Rectal smooth muscle tissue (tissue), 1 donor: ENCODE measurements around the gene ZBTB44.

Experiments used
- H3K27ac ChIP-seq: one replicate; pipeline ENCODE4 v1.7.0; 2013; ENCODE audit warnings: low read depth, low read length, inconsistent platforms
- H3K27me3 ChIP-seq: one replicate; pipeline ENCODE4 v1.7.0; 2013; ENCODE audit warnings: low read length; ENCODE audit not compliant: control insufficient read depth, insufficient read depth
- H3K36me3 ChIP-seq: one replicate; pipeline ENCODE4 v1.7.0; 2013; ENCODE audit warnings: low read length; ENCODE audit not compliant: control insufficient read depth, insufficient read depth
- H3K4me1 ChIP-seq: one replicate; pipeline ENCODE4 v1.7.0; 2013; ENCODE audit warnings: low read length; ENCODE audit not compliant: control insufficient read depth, insufficient read depth
- H3K4me3 ChIP-seq: one replicate; pipeline ENCODE4 v1.7.0; 2013; ENCODE audit warnings: low read length
- H3K9ac ChIP-seq: one replicate; pipeline ENCODE4 v1.7.0; 2013; ENCODE audit warnings: low read length

The ZBTB44 gene

GRCh38 chr11:130325691-130326090 lies 11.0 kb upstream of the ZBTB44 start:
- H3K36me3 ChIP-seq = no peaks in the 10 kb centered on the region
- no peak overlapping the region for H3K27ac ChIP-seq
- H3K9ac ChIP-seq = no peak overlapping the region
- no peaks in the 10 kb centered on the region for H3K4me1 ChIP-seq
- H3K27me3 ChIP-seq = no peaks in the 10 kb centered on the region
- H3K4me3 ChIP-seq = no peak overlapping the region

GRCh38 chr11:130323452-130324450 lies 9.0 kb upstream of the ZBTB44 start:
- H3K36me3 ChIP-seq = no peaks in the 10 kb centered on the region
- no peaks in the 10 kb centered on the region for H3K4me1 ChIP-seq
- H3K27me3 ChIP-seq = no peaks in the 10 kb centered on the region
- no peak overlapping the region for H3K9ac ChIP-seq
- H3K4me3 ChIP-seq = no peak overlapping the region
- no peak overlapping the region for H3K27ac ChIP-seq

- Histone ChIP-seq H3K4me3 (no peak overlapping the region), H3K36me3 (no peaks in the 10 kb centered on the region), H3K9ac (no peak overlapping the region), H3K27me3 (no peaks in the 10 kb centered on the region), H3K4me1 (no peaks in the 10 kb centered on the region), H3K27ac (no peak overlapping the region)
Observed at GRCh38 chr11:130322126-130322525, 7.4 kb upstream of the ZBTB44 start.

GRCh38 chr11:130318031-130318673 lies 3.4 kb upstream of the ZBTB44 start:
- Histone ChIP-seq H3K4me1 (no peaks in the 10 kb centered on the region), H3K27ac (no peak overlapping the region), H3K9ac (no peak overlapping the region), H3K36me3 (no peaks in the 10 kb centered on the region), H3K4me3 (no peak overlapping the region), H3K27me3 (no peaks in the 10 kb centered on the region)

- Histone ChIP-seq H3K4me1 (peaks cover 10% of the 10 kb centered on the region), H3K9ac (no peak overlapping the region), H3K4me3 (peak overlapping the region; percentile 76), H3K27me3 (no peaks in the 10 kb centered on the region), H3K36me3 (no peaks in the 10 kb centered on the region), H3K27ac (no peak overlapping the region)
Observed at GRCh38 chr11:130315354-130315970, 745 bp upstream of the ZBTB44 start.

DNA sequence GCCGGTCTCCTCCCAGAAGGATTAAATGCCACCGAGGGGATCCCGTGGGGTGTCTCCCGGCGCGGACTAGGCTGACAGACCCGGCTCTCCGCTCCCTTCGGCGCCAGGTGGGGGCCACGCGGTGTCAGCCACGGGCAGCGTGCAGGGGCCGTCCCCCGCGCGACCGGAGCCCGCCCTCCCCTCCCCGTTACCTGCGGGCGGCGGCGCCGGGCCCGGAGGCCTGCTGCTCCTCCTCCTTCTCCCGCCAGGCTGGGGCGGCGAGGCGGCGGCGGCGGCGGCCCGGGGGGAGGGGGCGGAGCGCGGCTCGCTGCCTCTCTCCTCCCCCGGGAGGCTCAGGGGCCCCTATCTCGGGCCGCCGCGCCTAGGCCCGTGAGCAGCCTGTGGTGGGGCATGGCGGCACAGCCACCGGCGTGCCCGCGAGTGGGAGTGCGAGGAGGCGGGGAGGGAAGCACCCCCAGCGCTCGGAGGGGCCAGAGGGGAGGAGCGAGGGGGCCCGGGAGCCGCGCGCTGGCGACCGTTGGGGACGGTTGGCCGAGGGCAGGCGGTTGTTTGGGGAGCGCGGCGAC lies 450 bp downstream of the ZBTB44 start:
- no peaks in the 10 kb centered on the region for H3K36me3 ChIP-seq
- H3K4me3 ChIP-seq = peak overlapping the region; percentile 81
- H3K9ac ChIP-seq = peak overlapping the region; percentile 60
- no peaks in the 10 kb centered on the region for H3K27me3 ChIP-seq
- peak overlapping the region; percentile 92 for H3K27ac ChIP-seq
- H3K4me1 ChIP-seq = peaks cover 10% of the 10 kb centered on the region

- peak overlapping the region; percentile 81 for H3K4me3 ChIP-seq
- H3K9ac ChIP-seq = peak overlapping the region; percentile 60
- H3K27ac ChIP-seq = peak overlapping the region; percentile 92
- no peaks in the 10 kb centered on the region for H3K27me3 ChIP-seq
- H3K4me1 ChIP-seq = peaks cover 10% of the 10 kb centered on the region
- H3K36me3 ChIP-seq = no peaks in the 10 kb centered on the region
Observed at GRCh38 chr11:130313383-130314183, 1.1 kb downstream of the ZBTB44 start.

DNA sequence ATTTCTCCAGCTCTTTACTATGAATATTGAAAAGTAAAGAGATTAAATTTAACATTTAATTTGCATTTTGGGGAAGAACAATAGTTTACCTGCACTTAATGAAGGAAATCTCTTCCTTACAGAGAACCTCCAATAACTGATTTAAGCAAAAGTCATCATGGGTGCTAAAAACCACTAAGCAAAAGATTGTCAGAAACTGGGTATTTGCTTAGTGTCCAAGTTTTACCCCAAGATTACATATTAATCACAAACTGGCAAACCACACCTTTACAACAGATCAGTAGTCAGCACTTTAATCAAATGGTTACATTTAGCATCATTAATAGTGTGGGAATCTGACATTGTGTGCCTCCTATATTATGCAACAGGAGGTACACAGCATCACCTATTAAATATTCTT lies 2.7 kb downstream of the ZBTB44 start:
- no peaks in the 10 kb centered on the region for H3K27me3 ChIP-seq
- peaks cover 10% of the 10 kb centered on the region for H3K4me1 ChIP-seq
- H3K36me3 ChIP-seq = no peaks in the 10 kb centered on the region
- H3K27ac ChIP-seq = no peak overlapping the region
- no peak overlapping the region for H3K4me3 ChIP-seq
- H3K9ac ChIP-seq = no peak overlapping the region

DNA sequence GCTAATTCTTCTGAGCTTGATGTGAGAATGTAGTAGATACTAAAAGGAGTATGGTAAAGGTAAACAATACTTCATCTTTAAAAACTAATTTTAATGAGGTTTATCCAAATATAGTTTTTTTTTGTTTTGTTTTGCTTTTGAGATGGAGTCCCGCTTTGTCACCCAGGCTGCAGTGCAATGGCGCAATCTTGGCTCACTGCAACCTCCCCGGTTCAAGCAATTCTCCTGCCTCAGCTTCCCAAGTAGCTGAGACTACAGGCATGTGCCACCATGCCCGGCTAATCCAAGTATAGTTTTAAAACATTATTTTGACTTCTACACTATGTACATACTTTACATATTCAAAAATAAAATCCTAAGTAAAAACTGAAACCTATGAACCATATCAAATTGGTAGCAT lies 4.1 kb downstream of the ZBTB44 start:
- Histone ChIP-seq H3K9ac (no peak overlapping the region), H3K36me3 (no peaks in the 10 kb centered on the region), H3K4me1 (peaks cover 10% of the 10 kb centered on the region), H3K27ac (no peak overlapping the region), H3K27me3 (no peaks in the 10 kb centered on the region), H3K4me3 (no peak overlapping the region)

DNA sequence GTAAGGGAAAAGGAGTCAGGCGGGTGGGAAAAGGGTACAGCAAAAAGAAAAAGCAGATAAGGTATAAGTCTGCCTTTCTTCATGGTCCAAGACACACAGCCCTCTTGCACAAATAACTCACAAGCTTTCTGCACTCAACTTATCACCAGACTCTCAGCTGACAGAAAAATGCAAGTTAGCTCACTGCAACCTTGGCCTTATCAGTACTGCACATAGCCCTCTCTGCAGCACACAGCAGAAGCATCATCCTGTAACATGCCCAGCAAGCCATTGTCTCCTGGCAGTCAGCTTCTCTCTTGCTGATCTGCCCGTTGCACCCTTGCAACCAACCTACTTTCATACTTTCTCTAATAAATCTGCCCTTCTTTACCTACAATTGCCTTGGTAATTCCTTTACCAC lies 5.8 kb downstream of the ZBTB44 start:
- H3K4me3 ChIP-seq = no peak overlapping the region
- no peak overlapping the region for H3K9ac ChIP-seq
- H3K27ac ChIP-seq = no peak overlapping the region
- H3K36me3 ChIP-seq = no peaks in the 10 kb centered on the region
- H3K4me1 ChIP-seq = peaks cover 10% of the 10 kb centered on the region
- no peaks in the 10 kb centered on the region for H3K27me3 ChIP-seq

DNA sequence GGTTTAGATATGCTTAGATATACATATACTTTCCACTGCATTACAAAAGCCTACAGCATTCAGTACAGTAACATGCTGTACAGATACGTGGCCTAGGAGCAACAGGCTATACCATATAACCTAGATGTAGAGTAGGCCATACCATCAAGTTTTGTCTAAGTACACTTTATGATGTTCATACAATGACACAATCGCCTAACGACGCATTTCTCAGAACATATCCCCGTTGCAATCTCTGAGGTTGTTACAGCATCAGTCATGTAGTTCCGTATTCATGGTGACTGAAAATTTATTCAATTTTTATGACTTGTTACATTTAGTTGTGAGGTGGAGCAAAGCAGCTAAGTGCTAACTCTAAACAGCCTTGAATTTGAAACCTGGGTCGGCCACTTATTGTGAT lies 6.7 kb downstream of the ZBTB44 start:
- Histone ChIP-seq H3K4me1 (peaks cover 9% of the 10 kb centered on the region), H3K36me3 (no peaks in the 10 kb centered on the region), H3K4me3 (no peak overlapping the region), H3K27me3 (no peaks in the 10 kb centered on the region), H3K27ac (no peak overlapping the region), H3K9ac (no peak overlapping the region)
